Measurements from ENCODE around the gene EMC1. TPM values are rescaled to one million over a fixed set of nuclear protein-coding genes. Genes with fewer than 3 reads are reported as not detected.
A peak's percentile ranks its signal among the peaks of the same experiment; 100 is the strongest.

EMC1 gene
- total RNA-seq, 1 donor from 2014 or later = 63.8 TPM

DNA sequence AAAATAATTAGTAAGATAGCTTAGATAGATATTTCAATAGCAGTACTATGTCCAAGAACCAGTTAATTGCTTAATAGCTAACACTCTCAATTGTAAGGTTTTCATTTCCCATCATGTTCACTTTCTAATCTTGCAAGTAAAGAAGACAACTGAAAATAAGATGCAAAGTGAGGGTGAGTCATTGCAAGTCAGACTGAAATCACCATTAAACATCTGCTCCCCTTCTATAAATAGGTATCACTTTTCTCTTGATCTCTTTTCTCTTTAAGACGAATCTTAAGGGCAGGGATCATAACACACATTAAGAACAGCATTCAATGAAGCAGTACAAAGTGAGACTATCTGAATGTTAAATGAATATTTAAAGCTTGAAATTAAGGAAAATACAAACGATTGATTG lies 81.7 kb downstream of the EMC1 start:
- no peak overlapping the region for H3K4me3 Mint-ChIP-seq
- no peak overlapping the region for H3K27ac Mint-ChIP-seq
- no peaks in the 10 kb centered on the region for H3K27me3 Mint-ChIP-seq (ENCODE audit: low read depth)
- H3K4me1 Mint-ChIP-seq = peaks cover 15% of the 10 kb centered on the region
- no peak for DNase-seq (ENCODE audit: low spot score in 2 of 2, unreplicated experiment in 2 of 2)
- H3K36me3 Mint-ChIP-seq = peaks cover 58% of the 10 kb centered on the region
- H3K9me3 Mint-ChIP-seq = no peaks in the 10 kb centered on the region
- TF ChIP-seq, protein P1, sequence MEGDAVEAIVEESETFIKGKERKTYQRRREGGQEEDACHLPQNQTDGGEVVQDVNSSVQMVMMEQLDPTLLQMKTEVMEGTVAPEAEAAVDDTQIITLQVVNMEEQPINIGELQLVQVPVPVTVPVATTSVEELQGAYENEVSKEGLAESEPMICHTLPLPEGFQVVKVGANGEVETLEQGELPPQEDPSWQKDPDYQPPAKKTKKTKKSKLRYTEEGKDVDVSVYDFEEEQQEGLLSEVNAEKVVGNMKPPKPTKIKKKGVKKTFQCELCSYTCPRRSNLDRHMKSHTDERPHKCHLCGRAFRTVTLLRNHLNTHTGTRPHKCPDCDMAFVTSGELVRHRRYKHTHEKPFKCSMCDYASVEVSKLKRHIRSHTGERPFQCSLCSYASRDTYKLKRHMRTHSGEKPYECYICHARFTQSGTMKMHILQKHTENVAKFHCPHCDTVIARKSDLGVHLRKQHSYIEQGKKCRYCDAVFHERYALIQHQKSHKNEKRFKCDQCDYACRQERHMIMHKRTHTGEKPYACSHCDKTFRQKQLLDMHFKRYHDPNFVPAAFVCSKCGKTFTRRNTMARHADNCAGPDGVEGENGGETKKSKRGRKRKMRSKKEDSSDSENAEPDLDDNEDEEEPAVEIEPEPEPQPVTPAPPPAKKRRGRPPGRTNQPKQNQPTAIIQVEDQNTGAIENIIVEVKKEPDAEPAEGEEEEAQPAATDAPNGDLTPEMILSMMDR (IDR thresholded peaks at IDR 0.05; ENCODE audit: unreplicated experiment) = no peak

DNA sequence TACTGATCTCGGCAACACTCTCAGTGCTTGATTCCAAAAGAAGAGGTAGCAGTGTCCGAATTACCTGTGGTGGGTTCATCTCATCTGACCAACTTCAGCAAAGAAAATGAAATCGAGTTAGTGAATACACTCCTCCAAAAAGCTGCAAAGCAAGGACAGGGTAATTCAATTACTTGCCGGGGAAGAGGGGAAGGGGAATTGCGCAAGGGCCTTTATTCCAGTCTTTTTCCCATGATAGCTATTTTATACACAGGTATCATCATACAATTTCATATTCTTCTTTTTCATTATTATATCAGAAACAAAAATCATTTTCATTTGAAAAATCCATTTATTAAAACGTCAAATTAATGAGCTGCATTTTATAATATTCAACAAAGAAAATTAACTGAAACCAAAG lies 84.2 kb downstream of the EMC1 start:
- Mint-ChIP-seq H3K36me3 (peaks cover 59% of the 10 kb centered on the region), H3K27me3 (ENCODE audit: low read depth) (no peaks in the 10 kb centered on the region), H3K9me3 (no peaks in the 10 kb centered on the region)

DNA sequence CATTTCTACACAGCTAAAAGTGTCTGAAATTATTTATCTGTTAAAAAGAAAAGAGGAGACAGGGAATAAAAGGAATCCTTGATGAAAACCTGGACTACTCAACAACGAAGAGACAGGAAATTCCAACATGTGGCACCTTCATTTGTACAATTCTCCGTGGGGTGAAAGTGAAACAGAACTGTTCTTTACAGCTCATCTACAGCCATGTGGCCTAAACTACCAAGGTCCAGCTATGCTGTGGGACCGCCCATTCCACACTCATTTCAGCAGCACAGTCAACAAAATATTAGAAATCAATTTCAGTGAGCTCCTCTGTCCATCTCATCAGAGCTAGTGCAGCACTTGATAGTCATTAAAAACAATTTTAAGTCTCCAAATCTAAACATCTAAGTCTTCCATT lies 85.3 kb downstream of the EMC1 start:
- no peak for DNase-seq (ENCODE audit: low spot score in 2 of 2, unreplicated experiment in 2 of 2)
- Mint-ChIP-seq H3K27me3 (ENCODE audit: low read depth) (no peaks in the 10 kb centered on the region), H3K4me1 (peaks cover 26% of the 10 kb centered on the region), H3K36me3 (peaks cover 62% of the 10 kb centered on the region), H3K4me3 (no peak overlapping the region), H3K27ac (peak overlapping the region; percentile 78), H3K9me3 (no peaks in the 10 kb centered on the region)
- TF ChIP-seq, protein P1 (IDR thresholded peaks at IDR 0.05; ENCODE audit: unreplicated experiment) = no peak

More for the DNA sequence above, 84.2 kb downstream of the EMC1 start:
- Mint-ChIP-seq H3K4me1 (peaks cover 26% of the 10 kb centered on the region), H3K27ac (no peak overlapping the region), H3K4me3 (no peak overlapping the region)
- TF ChIP-seq, protein P1 (IDR thresholded peaks at IDR 0.05; ENCODE audit: unreplicated experiment) = no peak
- no peak for DNase-seq (ENCODE audit: low spot score in 2 of 2, unreplicated experiment in 2 of 2)

Other genes starting within 250 kb of the EMC1 start
- gene UBR4, start 41.3 kb downstream of the EMC1 start, total RNA-seq = 206 to 222 TPM (median 215 TPM) in 3 replicates
- 32.0 to 36.0 TPM (median 34.1 TPM) in 3 replicates for gene MRTO4, start 281 bp upstream of the EMC1 start, total RNA-seq
- 2.5 to 3.1 TPM (median 2.8 TPM) in 3 replicates for gene AKR7A3, start 37.2 kb upstream of the EMC1 start, total RNA-seq
- gene AKR7A2, start 60.6 kb upstream of the EMC1 start, total RNA-seq = 52.7 to 56.0 TPM (median 53.7 TPM) in 3 replicates
- 20.7 to 23.3 TPM (median 20.9 TPM) in 3 replicates for gene SLC66A1, start 60.8 kb upstream of the EMC1 start, total RNA-seq
- 192 to 209 TPM (median 204 TPM) in 3 replicates for gene CAPZB, start 234.0 kb upstream of the EMC1 start, total RNA-seq

Measured in mesothelial cell of epicardium (in vitro differentiated cells).